ENCODE data around the gene SHROOM3.

The SHROOM3 gene

GRCh38 chr4:76594173-76594572, 159.1 kb downstream of the SHROOM3 start:
- TF ChIP-seq CTCF (IDR thresholded peaks at IDR 0.05): no peak
- no peak for TF ChIP-seq ZFX (IDR thresholded peaks at IDR 0.05; ENCODE audit: borderline replicate concordance)
- no peak overlapping the region for H3K27ac ChIP-seq

GRCh38 chr4:76595435-76595834, 160.4 kb downstream of the SHROOM3 start:
- TF ChIP-seq ZFX (IDR thresholded peaks at IDR 0.05; ENCODE audit: borderline replicate concordance): no peak
- no peak for TF ChIP-seq CTCF (IDR thresholded peaks at IDR 0.05)
- no peak overlapping the region for H3K27ac ChIP-seq

GRCh38 chr4:76596713-76597112, 161.7 kb downstream of the SHROOM3 start:
- TF ChIP-seq CTCF (IDR thresholded peaks at IDR 0.05): no peak
- no peak for TF ChIP-seq ZFX (IDR thresholded peaks at IDR 0.05; ENCODE audit: borderline replicate concordance)
- no peak overlapping the region for H3K27ac ChIP-seq

GRCh38 chr4:76597423-76597979, 162.5 kb downstream of the SHROOM3 start:
- H3K27ac ChIP-seq: no peak overlapping the region
- no peak for TF ChIP-seq CTCF (IDR thresholded peaks at IDR 0.05)
- no peak for TF ChIP-seq ZFX (IDR thresholded peaks at IDR 0.05; ENCODE audit: borderline replicate concordance)

GRCh38 chr4:76600447-76600846, 165.4 kb downstream of the SHROOM3 start:
- no peak for TF ChIP-seq CTCF (IDR thresholded peaks at IDR 0.05)
- TF ChIP-seq ZFX (IDR thresholded peaks at IDR 0.05; ENCODE audit: borderline replicate concordance): no peak

GRCh38 chr4:76601791-76602190, 166.8 kb downstream of the SHROOM3 start:
- TF ChIP-seq ZFX (IDR thresholded peaks at IDR 0.05; ENCODE audit: borderline replicate concordance) (no peak), CTCF (IDR thresholded peaks at IDR 0.05) (no peak)

More at GRCh38 chr4:76600447-76600846, 165.4 kb downstream of the SHROOM3 start:
- H3K27ac ChIP-seq: no peak overlapping the region

GRCh38 chr4:76605099-76605563, 170.1 kb downstream of the SHROOM3 start:
- H3K27ac ChIP-seq: no peak overlapping the region

More at GRCh38 chr4:76601791-76602190, 166.8 kb downstream of the SHROOM3 start:
- H3K27ac ChIP-seq: no peak overlapping the region

More at GRCh38 chr4:76605099-76605563, 170.1 kb downstream of the SHROOM3 start:
- TF ChIP-seq CTCF (IDR thresholded peaks at IDR 0.05) (no peak), ZFX (IDR thresholded peaks at IDR 0.05; ENCODE audit: borderline replicate concordance) (no peak)
